Glutamatergic neuron (in vitro differentiated cells): ENCODE measurements around the gene CAPG. TPM values are rescaled to one million over a fixed set of nuclear protein-coding genes. Genes with fewer than 3 reads are reported as not detected.
"Not testable (repeated sequence)": the region's sequence is repeated elsewhere in the genome, so short reads cannot be mapped to it uniquely, and the experiment has no call there.

Experiments
- DNase-seq: peaks from one replicate; pipeline ENCODE4 v3.0.0; 2022
- H3K27ac Mint-ChIP-seq: one replicate; pipeline ENCODE4 v1.8.0; 2020; ENCODE audit warnings: mild to moderate bottlenecking, mixed read lengths, inconsistent platforms; ENCODE audit not compliant: unreplicated experiment
- H3K27me3 Mint-ChIP-seq: one replicate; pipeline ENCODE4 v1.8.0; 2020; ENCODE audit warnings: mild to moderate bottlenecking, moderate library complexity, mixed read lengths, inconsistent platforms; ENCODE audit not compliant: unreplicated experiment
- H3K36me3 Mint-ChIP-seq: one replicate; pipeline ENCODE4 v1.8.0; 2020; ENCODE audit warnings: mild to moderate bottlenecking, mixed read lengths, inconsistent platforms; ENCODE audit not compliant: unreplicated experiment
- H3K4me1 Mint-ChIP-seq: one replicate; pipeline ENCODE4 v1.8.0; 2020; ENCODE audit warnings: mild to moderate bottlenecking, low read depth, mixed read lengths, inconsistent platforms; ENCODE audit not compliant: unreplicated experiment
- H3K4me3 Mint-ChIP-seq: one replicate; pipeline ENCODE4 v1.8.0; 2020; ENCODE audit warnings: mild to moderate bottlenecking, mixed read lengths, inconsistent platforms; ENCODE audit not compliant: unreplicated experiment
- H3K9me3 Mint-ChIP-seq: one replicate; pipeline ENCODE4 v1.8.0; 2020; ENCODE audit warnings: mild to moderate bottlenecking, moderate library complexity, mixed read lengths, inconsistent platforms; ENCODE audit not compliant: unreplicated experiment
- CTCF ChIP-seq: fragments of 200-600 bp; sonication (generic); IDR thresholded peaks from one replicate; pipeline ENCODE4 v1.5.0; 2021; ENCODE audit not compliant: partially characterized antibody, unreplicated experiment
- total RNA-seq: library from RNA; stranded (reverse); fragmentation: NEBNext Ultra II Directional; extraction: Animal tissue kit (Norgen Biotek cat#: 25700); gene quantifications from one replicate; pipeline ENCODE4 v1.2.1, GENCODE V29; 2021; ENCODE audit not compliant: unreplicated experiment

The CAPG gene
- total RNA-seq, 1 donor from 2014 or later, result 15.5 TPM

DNA sequence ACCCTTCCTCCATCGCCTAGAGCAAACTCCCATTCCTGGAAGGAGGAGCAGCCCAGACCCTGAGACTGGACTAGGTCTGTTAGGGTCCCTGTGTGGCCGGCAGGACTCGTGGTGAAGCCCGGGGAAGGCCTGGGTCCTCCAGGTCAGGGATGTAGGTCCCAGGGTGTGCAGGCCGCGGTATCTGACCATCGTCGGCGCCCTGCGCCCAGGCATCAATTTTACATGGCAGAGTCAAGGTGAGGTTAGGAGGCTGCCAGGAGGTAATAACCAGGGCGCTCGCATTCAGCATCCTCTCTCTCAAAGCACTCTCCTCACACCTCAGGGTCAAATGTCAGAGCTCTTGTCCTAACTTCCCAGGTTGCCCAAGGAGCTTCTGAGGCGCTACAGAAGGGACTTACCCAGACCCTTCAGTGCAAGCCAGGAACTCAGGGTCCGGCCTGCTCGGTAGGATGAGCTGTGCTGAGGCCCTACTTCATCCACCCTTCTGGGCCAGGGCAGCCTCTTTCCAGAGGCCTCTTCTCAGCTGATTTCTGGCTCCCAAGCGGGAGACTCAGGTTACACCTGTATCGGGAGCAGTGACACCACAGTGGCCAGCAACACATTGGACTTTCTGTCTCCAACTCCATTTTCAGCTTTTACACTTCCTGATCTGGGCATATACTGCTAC is 9.0 kb upstream of the CAPG start:
- Mint-ChIP-seq H3K4me3 (peak overlapping the region; percentile 81), H3K27me3 (peaks cover 18% of the 10 kb centered on the region), H3K36me3 (no peaks in the 10 kb centered on the region), H3K27ac (peak overlapping the region; percentile 88), H3K9me3 (peaks cover 18% of the 10 kb centered on the region), H3K4me1 (peaks cover 36% of the 10 kb centered on the region)
- DNase-seq, result no peak
- TF ChIP-seq CTCF, result no peak

DNA sequence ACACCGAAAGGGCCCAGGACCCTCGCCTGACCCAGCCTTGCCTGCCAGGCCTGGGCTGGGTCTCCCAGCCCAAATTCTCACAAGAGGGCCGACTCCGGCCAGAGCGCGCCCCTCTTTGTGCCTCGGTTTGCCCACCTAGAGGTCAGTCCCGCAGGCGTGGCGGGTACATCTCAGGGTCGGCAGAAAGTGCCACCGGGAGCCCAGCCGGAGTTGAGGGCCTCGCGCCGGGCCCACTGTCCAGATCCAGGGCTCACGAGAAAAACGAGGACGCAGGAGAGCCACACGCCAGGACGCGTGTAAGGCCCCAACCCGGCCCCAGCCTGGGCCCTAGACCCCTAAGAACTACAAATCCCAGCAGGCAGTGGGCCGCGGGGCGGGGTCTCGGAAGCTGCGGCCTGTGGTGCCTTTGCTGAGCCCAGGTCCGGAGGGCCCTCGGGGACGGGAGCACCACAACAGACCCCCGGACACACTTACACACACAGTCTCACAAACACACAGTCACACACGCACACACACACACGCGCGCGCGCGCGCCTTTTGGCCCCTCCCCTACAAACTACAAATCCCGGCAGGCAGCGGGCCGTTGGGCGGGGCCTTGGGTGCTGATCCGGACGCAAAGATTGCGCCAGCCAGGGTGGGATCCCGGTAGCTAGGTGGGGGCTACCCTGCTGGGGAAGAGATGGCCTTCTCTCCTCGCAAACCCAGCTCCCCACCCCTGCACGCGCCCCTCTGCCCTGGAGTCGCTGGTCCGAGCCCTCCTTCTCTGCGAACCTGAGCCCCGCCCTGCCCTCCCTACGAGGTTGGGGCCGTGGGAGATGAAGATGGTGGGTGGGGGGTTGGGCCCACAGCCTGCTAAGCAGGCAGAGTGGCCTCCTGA is 8.2 kb upstream of the CAPG start, which contains the start of gene SH2D6:
SH2D6 (plus strand) TSS at position 583 of the 877 bp plus-strand sequence. CDS start 10,752 bp downstream, outside the sequence.
- no peak for TF ChIP-seq CTCF
- H3K4me3 Mint-ChIP-seq, result peak within 1 kb of the TSS; percentile 81
- peak within 1 kb of the TSS; percentile 92 for H3K27ac Mint-ChIP-seq
- DNase-seq, result peak; percentile 91
- H3K4me1 Mint-ChIP-seq, result peaks cover 31% of the 10 kb centered on the region
- no peaks in the 10 kb centered on the region for H3K36me3 Mint-ChIP-seq
- peaks cover 11% of the 10 kb centered on the region for H3K27me3 Mint-ChIP-seq
- peaks cover 10% of the 10 kb centered on the region for H3K9me3 Mint-ChIP-seq

GRCh38 chr2:85415980-85416650 is 5.9 kb upstream of the CAPG start:
- no peaks in the 10 kb centered on the region for H3K36me3 Mint-ChIP-seq

GRCh38 chr2:85414761-85415553 is 4.8 kb upstream of the CAPG start:
- DNase-seq, result no peak
- H3K4me1 Mint-ChIP-seq, result peaks cover 9% of the 10 kb centered on the region
- H3K9me3 Mint-ChIP-seq, result no peaks in the 10 kb centered on the region
- no peak overlapping the region for H3K4me3 Mint-ChIP-seq
- no peak overlapping the region for H3K27ac Mint-ChIP-seq
- no peaks in the 10 kb centered on the region for H3K36me3 Mint-ChIP-seq
- TF ChIP-seq CTCF, result no peak
- peaks cover 2% of the 10 kb centered on the region for H3K27me3 Mint-ChIP-seq

More at GRCh38 chr2:85415980-85416650, 5.9 kb upstream of the CAPG start:
- H3K4me1 Mint-ChIP-seq, result peaks cover 16% of the 10 kb centered on the region
- H3K9me3 Mint-ChIP-seq, result no peaks in the 10 kb centered on the region
- TF ChIP-seq CTCF, result no peak
- H3K4me3 Mint-ChIP-seq, result no peak overlapping the region
- H3K27me3 Mint-ChIP-seq, result peaks cover 2% of the 10 kb centered on the region
- DNase-seq, result no peak
- H3K27ac Mint-ChIP-seq, result no peak overlapping the region

DNA sequence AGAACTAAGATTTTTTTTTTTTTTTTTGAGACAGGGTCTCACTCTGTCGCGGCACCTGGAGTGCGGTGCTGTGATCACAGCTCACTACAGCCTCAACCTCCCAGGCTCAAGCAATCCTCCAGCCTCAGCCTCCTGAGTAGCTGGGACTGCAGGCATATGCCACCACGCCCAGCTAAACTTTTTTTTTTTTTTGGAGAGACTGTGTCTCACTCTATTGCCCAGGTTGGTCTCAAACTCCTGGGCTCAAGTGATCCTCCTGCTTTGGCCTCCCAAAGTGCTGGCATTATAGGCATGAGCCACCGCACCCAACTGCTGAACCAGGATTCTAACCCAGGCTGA is 4.2 kb upstream of the CAPG start:
- DNase-seq, H3K4me1 Mint-ChIP-seq, H3K36me3 Mint-ChIP-seq, H3K27ac Mint-ChIP-seq, H3K4me3 Mint-ChIP-seq, H3K9me3 Mint-ChIP-seq, H3K27me3 Mint-ChIP-seq: not testable (repeated sequence)
